ENCODE results near the gene SELP. TPM values are rescaled to one million over a fixed set of nuclear protein-coding genes. Genes with fewer than 3 reads are reported as not detected.
"Not testable (repeated sequence)": the region's sequence is repeated elsewhere in the genome, so short reads cannot be mapped to it uniquely, and the experiment has no call there.

Gene SELP
- not detected in 2 replicates for total RNA-seq (2014; rRNA removed; shearing (Covaris generic); ENCODE audit: low replicate concordance)

DNA sequence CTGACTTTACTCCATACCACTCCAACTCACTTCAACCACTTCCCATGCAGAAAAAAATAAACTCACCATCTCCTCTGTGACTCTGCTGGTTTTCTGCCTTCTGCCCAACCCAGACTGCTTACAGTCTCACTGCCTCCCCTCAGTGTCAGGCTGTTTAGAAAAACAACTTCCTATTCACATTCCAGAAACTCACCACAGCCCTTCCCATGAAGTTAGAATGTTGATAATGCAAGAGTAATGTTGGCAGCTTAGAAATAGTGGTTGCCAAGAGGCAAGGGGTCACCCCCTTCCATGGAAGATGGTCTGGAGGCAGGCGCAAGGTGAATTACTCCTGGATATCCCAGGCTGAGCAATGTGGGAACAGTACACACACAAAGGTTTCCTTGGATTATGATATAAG, at the start of gene SELP:
TSS of gene SELP (minus strand) at position 119 of the 400 bp plus-strand sequence. CDS start at position 69, 50 bp downstream.
- no peak within 1 kb of the TSS for H3K4me2 ChIP-seq (ENCODE audit: low read depth, low read length, poor library complexity, severe bottlenecking)
- H3K4me3 ChIP-seq (ENCODE audit: low read length) = no peak within 1 kb of the TSS
- no peaks in the 10 kb centered on the region for H4K20me1 ChIP-seq (ENCODE audit: insufficient read depth, low read depth, low read length)
- no peaks in the 10 kb centered on the region for H3K27me3 ChIP-seq (ENCODE audit: low read length)
- H3K9me2 ChIP-seq (replicated peaks; ENCODE audit: insufficient read depth, low read length) = no peaks in the 10 kb centered on the region
- no peaks in the 10 kb centered on the region for H3K36me3 ChIP-seq (ENCODE audit: insufficient read depth, low read length)
- H3K27ac ChIP-seq (ENCODE audit: low read length) = no peak within 1 kb of the TSS
- no peak for DNase-seq
- no peaks in the 10 kb centered on the region for H3K4me1 ChIP-seq (ENCODE audit: low read length)
- no peak within 1 kb of the TSS for H2AFZ ChIP-seq (ENCODE audit: low read length)
- peaks cover 8% of the 10 kb centered on the region for H3K9me3 ChIP-seq (ENCODE audit: low read length)
- H3K79me2 ChIP-seq (ENCODE audit: low read length) = no peaks in the 10 kb centered on the region
- no peak within 1 kb of the TSS for H3K9ac ChIP-seq (ENCODE audit: low read length)

DNA sequence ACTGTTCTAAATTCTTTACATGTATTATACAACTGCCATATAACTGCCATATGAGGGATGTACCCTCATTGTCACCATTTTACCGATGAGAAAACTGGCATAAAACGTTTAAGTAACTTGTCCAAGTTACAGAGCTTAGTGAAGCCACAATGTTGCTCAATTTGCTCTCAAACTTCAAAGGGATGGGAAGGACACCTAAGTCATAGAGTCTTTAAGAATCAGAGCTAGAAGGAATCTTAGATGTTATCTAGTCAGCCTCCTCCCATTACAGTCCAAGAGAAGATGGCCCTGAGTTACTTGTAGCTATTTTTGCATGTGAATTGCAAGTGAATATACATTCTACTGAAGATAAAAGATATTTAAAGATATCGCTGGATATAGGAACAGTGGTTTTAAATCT, 49.8 kb upstream of the SELP start:
- H3K79me2 ChIP-seq (ENCODE audit: low read length) = no peaks in the 10 kb centered on the region
- no peak overlapping the region for H3K27ac ChIP-seq (ENCODE audit: low read length)
- no peaks in the 10 kb centered on the region for H3K4me1 ChIP-seq (ENCODE audit: low read length)
- H3K27me3 ChIP-seq (ENCODE audit: low read length) = no peaks in the 10 kb centered on the region
- no peaks in the 10 kb centered on the region for H3K9me2 ChIP-seq (replicated peaks; ENCODE audit: insufficient read depth, low read length)
- H3K4me2 ChIP-seq (ENCODE audit: low read depth, low read length, poor library complexity, severe bottlenecking) = no peak overlapping the region
- no peak for DNase-seq
- H4K20me1 ChIP-seq (ENCODE audit: insufficient read depth, low read depth, low read length) = no peaks in the 10 kb centered on the region
- no peaks in the 10 kb centered on the region for H3K36me3 ChIP-seq (ENCODE audit: insufficient read depth, low read length)
- H3K9ac ChIP-seq (ENCODE audit: low read length) = no peak overlapping the region
- no peak overlapping the region for H2AFZ ChIP-seq (ENCODE audit: low read length)
- no peak overlapping the region for H3K4me3 ChIP-seq (ENCODE audit: low read length)
- no peaks in the 10 kb centered on the region for H3K9me3 ChIP-seq (ENCODE audit: low read length)

- Histone ChIP-seq H3K4me2 (ENCODE audit: low read depth, low read length, poor library complexity, severe bottlenecking) (no peak overlapping the region), H4K20me1 (ENCODE audit: insufficient read depth, low read depth, low read length) (no peaks in the 10 kb centered on the region), H3K9me3 (ENCODE audit: low read length) (no peaks in the 10 kb centered on the region), H2AFZ (ENCODE audit: low read length) (no peak overlapping the region), H3K27me3 (ENCODE audit: low read length) (no peaks in the 10 kb centered on the region), H3K4me3 (ENCODE audit: low read length) (no peak overlapping the region), H3K9ac (ENCODE audit: low read length) (no peak overlapping the region), H3K79me2 (ENCODE audit: low read length) (no peaks in the 10 kb centered on the region), H3K36me3 (ENCODE audit: insufficient read depth, low read length) (no peaks in the 10 kb centered on the region), H3K27ac (ENCODE audit: low read length) (no peak overlapping the region), H3K4me1 (ENCODE audit: low read length) (no peaks in the 10 kb centered on the region), H3K9me2 (replicated peaks; ENCODE audit: insufficient read depth, low read length) (no peaks in the 10 kb centered on the region)
- no peak for DNase-seq
Measured at GRCh38 chr1:169676001-169676400, 46.1 kb upstream of the SELP start.

DNA sequence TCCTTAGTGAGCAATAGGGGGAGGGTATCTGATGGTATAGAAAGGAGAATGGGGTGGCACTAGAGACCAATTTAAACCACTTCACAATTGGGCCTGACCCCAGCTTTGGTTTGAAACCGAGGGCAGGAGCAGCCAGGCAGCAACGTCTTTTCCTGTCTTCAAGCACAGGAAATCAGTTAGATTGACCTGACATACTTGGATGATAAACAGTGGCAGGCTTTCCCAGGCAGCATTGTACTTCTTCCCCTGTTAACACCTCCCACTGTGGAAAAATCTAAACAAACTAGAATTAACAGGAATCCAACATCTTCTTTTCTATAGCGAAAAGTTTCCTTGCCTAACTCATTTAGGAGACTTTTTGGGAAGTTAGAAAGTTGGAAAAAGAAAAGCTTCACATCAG, 40.9 kb upstream of the SELP start:
- no peak overlapping the region for H3K4me3 ChIP-seq (ENCODE audit: low read length)
- no peaks in the 10 kb centered on the region for H3K4me1 ChIP-seq (ENCODE audit: low read length)
- H3K27ac ChIP-seq (ENCODE audit: low read length) = no peak overlapping the region
- no peak for DNase-seq
- no peaks in the 10 kb centered on the region for H3K79me2 ChIP-seq (ENCODE audit: low read length)
- H2AFZ ChIP-seq (ENCODE audit: low read length) = no peak overlapping the region
- H3K36me3 ChIP-seq (ENCODE audit: insufficient read depth, low read length) = no peaks in the 10 kb centered on the region
- H3K9me3 ChIP-seq (ENCODE audit: low read length) = no peaks in the 10 kb centered on the region
- H4K20me1 ChIP-seq (ENCODE audit: insufficient read depth, low read depth, low read length) = no peaks in the 10 kb centered on the region
- H3K4me2 ChIP-seq (ENCODE audit: low read depth, low read length, poor library complexity, severe bottlenecking) = no peak overlapping the region
- no peak overlapping the region for H3K9ac ChIP-seq (ENCODE audit: low read length)
- no peaks in the 10 kb centered on the region for H3K9me2 ChIP-seq (replicated peaks; ENCODE audit: insufficient read depth, low read length)
- H3K27me3 ChIP-seq (ENCODE audit: low read length) = no peaks in the 10 kb centered on the region

DNA sequence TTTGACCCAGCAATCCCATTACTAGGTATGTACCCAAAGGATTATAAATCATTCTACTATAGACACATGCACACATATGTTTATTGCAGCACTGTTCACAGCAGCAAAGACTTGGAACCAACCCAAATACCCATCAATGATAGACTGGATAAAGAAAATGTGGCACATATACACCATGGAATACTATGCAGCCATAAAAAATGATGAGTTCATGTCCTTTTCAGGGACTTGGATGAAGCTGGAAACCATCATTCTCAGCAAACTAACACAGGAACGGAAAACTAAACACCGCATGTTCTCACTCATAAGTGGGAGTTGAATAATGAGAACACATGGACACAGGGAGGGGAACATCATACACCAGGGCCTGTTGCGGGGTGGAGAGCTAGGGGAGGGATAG, 40.3 kb upstream of the SELP start:
- not testable (repeated sequence) for H3K4me3 ChIP-seq (ENCODE audit: low read length); DNase-seq; H3K27me3 ChIP-seq (ENCODE audit: low read length); H3K9me3 ChIP-seq (ENCODE audit: low read length); H3K4me1 ChIP-seq (ENCODE audit: low read length); H3K9me2 ChIP-seq (replicated peaks; ENCODE audit: insufficient read depth, low read length); H3K4me2 ChIP-seq (ENCODE audit: low read depth, low read length, poor library complexity, severe bottlenecking); H3K79me2 ChIP-seq (ENCODE audit: low read length); H4K20me1 ChIP-seq (ENCODE audit: insufficient read depth, low read depth, low read length); H2AFZ ChIP-seq (ENCODE audit: low read length); H3K27ac ChIP-seq (ENCODE audit: low read length); H3K9ac ChIP-seq (ENCODE audit: low read length); H3K36me3 ChIP-seq (ENCODE audit: insufficient read depth, low read length)

DNA sequence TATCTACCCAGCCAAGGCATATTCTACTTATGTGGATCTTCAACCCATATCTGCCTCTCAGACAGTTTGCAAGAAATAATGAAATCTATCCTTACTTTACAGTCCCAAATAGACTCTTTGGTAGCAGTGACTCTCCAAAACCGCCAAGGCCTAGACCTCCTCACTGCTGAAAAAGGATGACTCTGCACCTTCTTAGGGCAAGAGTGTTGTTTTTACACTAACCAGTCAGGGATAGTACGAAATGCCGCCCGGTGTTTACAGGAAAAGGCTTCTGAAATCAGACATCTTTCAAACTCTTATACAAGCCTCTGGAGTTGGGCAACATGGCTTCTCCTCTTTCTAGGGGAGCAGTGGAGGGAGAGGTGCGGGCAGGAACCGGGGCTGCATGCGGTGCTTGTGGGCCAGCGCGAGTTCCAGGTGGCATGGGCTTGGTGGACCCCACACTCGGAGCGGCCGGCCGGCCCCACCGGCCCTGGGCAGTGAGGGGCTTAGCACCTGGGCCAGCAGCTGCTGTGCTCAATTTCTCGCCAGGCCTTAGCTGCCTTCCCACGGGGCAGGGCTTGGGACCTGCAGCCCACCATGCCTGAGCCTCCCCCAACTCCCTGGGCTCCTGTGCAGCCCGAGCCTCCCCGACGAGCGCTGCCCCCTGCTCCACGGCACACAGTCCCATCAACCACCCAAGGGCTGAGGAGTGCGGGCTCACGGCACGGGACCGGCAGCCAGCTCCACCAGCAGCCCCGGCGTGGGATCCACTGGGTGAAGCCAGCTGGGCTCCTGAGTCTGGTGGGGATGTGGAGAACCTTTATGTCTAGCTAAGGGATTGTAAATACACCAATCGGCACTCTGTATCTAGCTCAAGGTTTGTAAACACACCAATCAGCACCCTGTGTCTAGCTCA, 38.0 kb upstream of the SELP start:
- not testable (repeated sequence) for H3K4me2 ChIP-seq (ENCODE audit: low read depth, low read length, poor library complexity, severe bottlenecking); H3K9me2 ChIP-seq (replicated peaks; ENCODE audit: insufficient read depth, low read length); H3K9me3 ChIP-seq (ENCODE audit: low read length); H3K36me3 ChIP-seq (ENCODE audit: insufficient read depth, low read length); H3K27ac ChIP-seq (ENCODE audit: low read length); H2AFZ ChIP-seq (ENCODE audit: low read length); H3K4me1 ChIP-seq (ENCODE audit: low read length); H3K9ac ChIP-seq (ENCODE audit: low read length); H3K79me2 ChIP-seq (ENCODE audit: low read length); H3K4me3 ChIP-seq (ENCODE audit: low read length); H4K20me1 ChIP-seq (ENCODE audit: insufficient read depth, low read depth, low read length); DNase-seq; H3K27me3 ChIP-seq (ENCODE audit: low read length)

DNA sequence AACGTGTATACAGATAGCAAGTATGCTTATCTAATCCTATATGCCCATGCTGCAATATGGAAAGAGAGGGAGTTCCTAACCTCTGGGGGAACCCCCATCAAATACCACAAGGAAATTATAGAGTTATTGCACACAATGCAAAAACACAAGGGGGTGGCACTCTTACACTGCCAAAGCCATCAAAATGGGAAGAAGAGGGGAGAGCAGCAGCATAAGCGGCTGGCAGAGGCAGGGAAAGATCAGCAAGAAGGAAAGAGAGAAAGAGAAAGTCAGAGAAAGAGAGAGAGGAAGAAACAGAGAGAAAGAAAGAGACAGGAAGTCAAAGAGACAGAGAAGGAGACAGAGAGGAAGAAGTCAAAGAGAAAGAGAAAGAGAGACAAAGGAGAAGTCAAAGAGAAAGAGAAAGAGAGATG, 37.3 kb upstream of the SELP start:
- H3K79me2 ChIP-seq (ENCODE audit: low read length); DNase-seq; H3K4me1 ChIP-seq (ENCODE audit: low read length); H3K9ac ChIP-seq (ENCODE audit: low read length); H3K9me3 ChIP-seq (ENCODE audit: low read length); H4K20me1 ChIP-seq (ENCODE audit: insufficient read depth, low read depth, low read length); H3K36me3 ChIP-seq (ENCODE audit: insufficient read depth, low read length); H3K27ac ChIP-seq (ENCODE audit: low read length); H2AFZ ChIP-seq (ENCODE audit: low read length); H3K9me2 ChIP-seq (replicated peaks; ENCODE audit: insufficient read depth, low read length); H3K4me2 ChIP-seq (ENCODE audit: low read depth, low read length, poor library complexity, severe bottlenecking); H3K27me3 ChIP-seq (ENCODE audit: low read length); H3K4me3 ChIP-seq (ENCODE audit: low read length): not testable (repeated sequence)

GRCh38 chr1:169662680-169663079, 32.8 kb upstream of the SELP start:
- not testable (repeated sequence) for H3K79me2 ChIP-seq (ENCODE audit: low read length); H3K4me2 ChIP-seq (ENCODE audit: low read depth, low read length, poor library complexity, severe bottlenecking); DNase-seq; H3K4me1 ChIP-seq (ENCODE audit: low read length); H3K27me3 ChIP-seq (ENCODE audit: low read length); H3K9me3 ChIP-seq (ENCODE audit: low read length); H3K27ac ChIP-seq (ENCODE audit: low read length); H3K9ac ChIP-seq (ENCODE audit: low read length); H2AFZ ChIP-seq (ENCODE audit: low read length); H4K20me1 ChIP-seq (ENCODE audit: insufficient read depth, low read depth, low read length); H3K9me2 ChIP-seq (replicated peaks; ENCODE audit: insufficient read depth, low read length); H3K4me3 ChIP-seq (ENCODE audit: low read length); H3K36me3 ChIP-seq (ENCODE audit: insufficient read depth, low read length)
